CD4-positive, CD25-positive, alpha-beta regulatory T cell (primary cell): Measurements from ENCODE around the gene KLHL34. TPM values are rescaled to one million over a fixed set of nuclear protein-coding genes. Genes with fewer than 3 reads are reported as not detected.
A peak's percentile ranks its signal among the peaks of the same experiment; 100 is the strongest.

Experiments used
- ATAC-seq, 2 donors: fragments of 150-1000 bp; cut with Tn5 transposase; one replicate each; pipeline ENCODE4 v1.10.0; 2021; ENCODE audit warnings: low read depth in 2 of 2, moderate number of reproducible peaks in 2 of 2, moderate library complexity in 1 of 2
- DNase-seq, 3 donors: peaks; one replicate each; pipeline versions ENCODE4 v3.0.0 to v3.0.0-alpha.2; 2012 to 2022; ENCODE audit warnings: mixed read lengths in 1 of 3
- H3K27ac ChIP-seq: one replicate; pipeline ENCODE4 v1.7.0; 2013; ENCODE audit warnings: mild to moderate bottlenecking, low read length; ENCODE audit not compliant: insufficient read depth, poor library complexity, severe bottlenecking
- H3K27me3 ChIP-seq: one replicate; pipeline ENCODE4 v1.7.0; 2013; ENCODE audit warnings: low read length; ENCODE audit not compliant: control insufficient read depth, insufficient read depth
- H3K36me3 ChIP-seq: one replicate; pipeline ENCODE4 v1.7.0; 2013; ENCODE audit warnings: mild to moderate bottlenecking, low read length, moderate library complexity; ENCODE audit not compliant: control insufficient read depth, insufficient read depth
- H3K4me1 ChIP-seq: 2 replicates; pipeline ENCODE4 v1.7.0; 2013; ENCODE audit warnings: mild to moderate bottlenecking, low read length; ENCODE audit not compliant: insufficient read depth, control insufficient read depth, poor library complexity, severe bottlenecking
- H3K4me3 ChIP-seq: one replicate; pipeline ENCODE4 v1.7.0; 2013; ENCODE audit warnings: low read depth, mild to moderate bottlenecking, low read length, moderate library complexity
- H3K9me3 ChIP-seq, 2 experiments: 1 replicate in 1 of 2; 2 replicates in 1 of 2; pipeline ENCODE4 v1.7.0; 2013; ENCODE audit warnings: low read length in 2 of 2, mild to moderate bottlenecking in 1 of 2, moderate library complexity in 1 of 2; ENCODE audit not compliant: control insufficient read depth in 2 of 2
- H3K27ac Mint-ChIP-seq, 3 donors: one replicate each; pipeline ENCODE4 v1.8.0; 2020 to 2022; ENCODE audit warnings: mild to moderate bottlenecking in 3 of 3, mixed read lengths in 3 of 3, moderate library complexity in 2 of 3
- H3K27me3 Mint-ChIP-seq: one replicate; pipeline ENCODE4 v1.8.0; 2022; ENCODE audit warnings: mild to moderate bottlenecking, mixed read lengths
- H3K36me3 Mint-ChIP-seq: one replicate; pipeline ENCODE4 v1.8.0; 2020; ENCODE audit warnings: mixed read lengths
- H3K4me1 Mint-ChIP-seq, 4 donors: one replicate each; pipeline ENCODE4 v1.8.0; 2020 to 2022; ENCODE audit warnings: mixed read lengths in 4 of 4, mild to moderate bottlenecking in 1 of 4
- H3K4me3 Mint-ChIP-seq, 4 donors: one replicate each; pipeline ENCODE4 v1.8.0; 2020 to 2022; ENCODE audit warnings: mild to moderate bottlenecking in 4 of 4, mixed read lengths in 4 of 4, moderate library complexity in 3 of 4
- H3K9me3 Mint-ChIP-seq, 7 donors: one replicate each; pipeline ENCODE4 v1.8.0; 2020 to 2022; ENCODE audit warnings: mixed read lengths in 7 of 7, mild to moderate bottlenecking in 3 of 7, moderate library complexity in 2 of 7
- polyA plus RNA-seq, 4 donors: library from polyadenylated mRNA; unstranded; fragments of 300-500 nt; fragmentation: Illumina TruSeq; gene quantifications; one replicate each; pipeline ENCODE4 v1.2.3, GENCODE V29; 2021
- total RNA-seq: library from RNA; stranded (reverse); gene quantifications from one replicate; pipeline ENCODE4 v1.2.3, GENCODE V29; 2022

KLHL34 gene
- total and polyA plus RNA-seq, 5 donors from 2014 or later: 0.89 to 4.3 (median 3.4) TPM

DNA sequence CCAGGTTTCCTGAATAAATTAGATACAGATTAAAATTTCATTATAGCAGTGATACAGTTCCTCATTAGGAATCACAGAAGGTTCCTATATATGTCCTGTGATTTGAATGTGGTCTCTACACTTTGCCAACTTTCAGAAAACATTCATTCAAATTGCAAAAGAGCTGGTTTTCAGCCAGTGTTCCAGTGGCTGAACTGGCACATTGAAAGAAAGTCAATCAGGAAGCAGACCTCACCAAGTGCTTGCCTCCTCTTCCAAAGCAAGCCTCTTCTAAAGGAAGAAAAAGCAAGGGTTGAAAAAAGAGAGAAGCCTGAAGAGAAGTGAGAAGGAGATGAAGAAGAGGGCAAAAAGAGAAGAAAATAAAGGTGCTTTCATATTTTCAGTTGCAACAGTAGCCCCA lies 12.7 kb downstream of the KLHL34 start:
- no peaks in the 10 kb centered on the region for H3K9me3 Mint-ChIP-seq
- H3K27me3 Mint-ChIP-seq: no peaks in the 10 kb centered on the region
- no peak overlapping the region for H3K4me3 Mint-ChIP-seq
- H3K36me3 Mint-ChIP-seq: peaks cover 8% of the 10 kb centered on the region
- Histone ChIP-seq H3K27me3 (no peaks in the 10 kb centered on the region), H3K36me3 (no peaks in the 10 kb centered on the region), H3K4me1 (no peaks in the 10 kb centered on the region), H3K27ac (no peak overlapping the region), H3K4me3 (no peak overlapping the region), H3K9me3 (no peaks in the 10 kb centered on the region)
- DNase-seq: no peak
- H3K27ac Mint-ChIP-seq: peak overlapping the region in 1 of 3 donors; percentile 78
- ATAC-seq: no peak
- H3K4me1 Mint-ChIP-seq: no peaks in the 10 kb centered on the region

DNA sequence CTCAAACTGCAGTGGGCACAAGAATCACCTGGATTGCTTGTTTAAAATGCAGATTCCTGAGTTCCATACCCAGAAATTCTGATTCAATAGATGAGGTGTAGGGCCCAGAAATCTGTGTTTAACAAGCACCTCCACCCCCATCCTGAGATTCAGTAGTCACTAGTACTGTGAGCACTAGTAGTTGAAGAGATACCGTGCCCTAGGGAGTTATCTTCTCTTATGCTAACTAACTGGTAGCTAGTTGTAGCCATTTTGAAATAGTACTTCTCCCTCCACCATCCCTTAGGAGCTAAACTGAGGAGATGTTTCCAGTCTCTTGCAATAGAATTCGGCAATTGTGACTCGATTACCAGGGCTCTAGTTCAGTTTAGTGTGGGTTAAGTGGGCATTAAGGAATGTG lies 18.4 kb downstream of the KLHL34 start:
- ATAC-seq: no peak
- Histone ChIP-seq H3K27ac (no peak overlapping the region), H3K27me3 (no peaks in the 10 kb centered on the region), H3K36me3 (no peaks in the 10 kb centered on the region), H3K9me3 (no peaks in the 10 kb centered on the region), H3K4me3 (no peak overlapping the region), H3K4me1 (no peaks in the 10 kb centered on the region)
- no peak for DNase-seq
- H3K4me3 Mint-ChIP-seq: no peak overlapping the region
- no peaks in the 10 kb centered on the region for H3K9me3 Mint-ChIP-seq
- no peaks in the 10 kb centered on the region for H3K4me1 Mint-ChIP-seq
- no peaks in the 10 kb centered on the region for H3K27me3 Mint-ChIP-seq
- no peaks in the 10 kb centered on the region for H3K36me3 Mint-ChIP-seq
- no peak overlapping the region for H3K27ac Mint-ChIP-seq

DNA sequence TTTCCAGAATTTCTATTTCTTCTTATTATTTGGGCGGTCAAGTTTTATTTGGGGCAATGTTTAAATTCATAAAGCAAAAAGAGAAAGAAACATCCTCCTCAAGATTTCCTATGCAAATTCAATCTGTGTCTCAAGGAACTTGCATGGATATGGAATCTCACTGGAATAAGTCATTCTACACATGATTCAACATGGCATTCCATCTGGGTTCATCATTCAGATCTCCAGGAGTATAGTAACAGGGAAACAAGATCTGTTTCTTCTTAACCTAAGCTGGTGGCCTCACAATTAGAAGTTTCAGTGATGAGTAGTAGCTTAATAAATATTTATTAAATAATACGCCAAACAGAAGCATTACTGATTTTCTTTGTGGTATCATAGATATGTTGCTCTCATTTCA lies 19.8 kb downstream of the KLHL34 start:
- Mint-ChIP-seq H3K9me3 (no peaks in the 10 kb centered on the region), H3K27ac (no peak overlapping the region), H3K4me1 (no peaks in the 10 kb centered on the region), H3K36me3 (no peaks in the 10 kb centered on the region), H3K27me3 (no peaks in the 10 kb centered on the region), H3K4me3 (no peak overlapping the region)
- no peaks in the 10 kb centered on the region for H3K4me1 ChIP-seq
- no peaks in the 10 kb centered on the region for H3K27me3 ChIP-seq
- no peaks in the 10 kb centered on the region for H3K36me3 ChIP-seq
- H3K27ac ChIP-seq: no peak overlapping the region
- DNase-seq (no peak), ATAC-seq (no peak)
- no peaks in the 10 kb centered on the region for H3K9me3 ChIP-seq
- H3K4me3 ChIP-seq: no peak overlapping the region

DNA sequence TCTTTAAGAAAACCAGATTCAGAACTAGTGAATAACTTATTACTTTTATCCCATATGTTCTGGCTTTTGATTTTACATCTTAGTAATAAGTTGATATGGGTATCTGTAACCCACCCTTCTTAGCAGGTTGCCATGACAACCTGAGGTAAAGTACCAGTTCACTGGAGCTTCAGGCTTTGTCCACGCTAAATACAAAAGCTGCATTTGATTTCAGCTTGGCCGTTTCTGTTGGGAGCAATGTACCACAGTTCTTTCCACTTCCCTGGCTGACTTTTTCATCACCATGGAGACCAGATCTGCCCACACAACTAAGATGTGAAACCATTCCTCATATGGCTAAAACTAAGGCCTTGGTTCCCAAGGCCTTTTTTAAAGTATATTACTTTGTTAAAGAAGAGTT lies 26.1 kb downstream of the KLHL34 start:
- Histone ChIP-seq H3K27me3 (no peaks in the 10 kb centered on the region), H3K4me1 (no peaks in the 10 kb centered on the region), H3K27ac (no peak overlapping the region), H3K4me3 (no peak overlapping the region), H3K36me3 (no peaks in the 10 kb centered on the region), H3K9me3 (no peaks in the 10 kb centered on the region)
- H3K4me3 Mint-ChIP-seq: no peak overlapping the region
- peaks cover 0 to 6% (median 2%) of the 10 kb centered on the region in 4 donors for H3K4me1 Mint-ChIP-seq
- ATAC-seq (no peak), DNase-seq (no peak)
- H3K27ac Mint-ChIP-seq: no peak overlapping the region
- no peaks in the 10 kb centered on the region for H3K27me3 Mint-ChIP-seq
- H3K9me3 Mint-ChIP-seq: peaks cover 0 to 4% (median 0%) of the 10 kb centered on the region in 7 donors
- H3K36me3 Mint-ChIP-seq: peaks cover 4% of the 10 kb centered on the region

DNA sequence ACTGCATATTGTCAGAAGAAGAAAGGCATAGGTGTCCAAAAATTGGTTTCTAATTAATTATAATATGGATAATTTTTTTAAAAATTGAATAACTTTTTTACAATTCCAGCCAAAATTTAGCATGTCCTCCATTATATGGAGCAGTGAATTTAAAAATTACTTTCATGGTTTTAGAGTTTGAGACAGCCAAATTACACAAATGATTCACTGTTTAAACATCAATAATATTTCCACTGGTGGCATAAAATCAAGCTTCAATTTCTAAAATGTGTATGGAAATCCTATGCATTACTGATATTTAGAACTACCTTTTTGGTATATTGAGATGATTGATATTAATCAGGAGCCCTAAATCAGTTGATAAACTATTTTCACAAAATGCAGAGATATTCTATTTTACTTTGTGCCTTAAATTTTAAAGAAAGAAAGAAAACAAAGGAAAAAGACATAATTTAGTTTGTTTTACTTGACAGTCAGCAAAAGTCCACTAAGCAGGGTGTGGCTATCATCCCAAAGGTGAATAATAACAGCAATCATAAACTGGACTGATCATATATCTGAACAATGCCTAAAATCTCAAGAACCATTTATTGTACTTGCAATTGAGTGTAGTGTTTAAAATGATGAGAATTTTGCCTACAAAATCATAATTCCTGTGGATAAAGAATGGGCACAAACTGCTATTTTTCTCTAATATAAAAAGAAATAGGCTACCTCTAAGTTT lies 34.2 kb downstream of the KLHL34 start:
- H3K27me3 Mint-ChIP-seq: no peaks in the 10 kb centered on the region

DNA sequence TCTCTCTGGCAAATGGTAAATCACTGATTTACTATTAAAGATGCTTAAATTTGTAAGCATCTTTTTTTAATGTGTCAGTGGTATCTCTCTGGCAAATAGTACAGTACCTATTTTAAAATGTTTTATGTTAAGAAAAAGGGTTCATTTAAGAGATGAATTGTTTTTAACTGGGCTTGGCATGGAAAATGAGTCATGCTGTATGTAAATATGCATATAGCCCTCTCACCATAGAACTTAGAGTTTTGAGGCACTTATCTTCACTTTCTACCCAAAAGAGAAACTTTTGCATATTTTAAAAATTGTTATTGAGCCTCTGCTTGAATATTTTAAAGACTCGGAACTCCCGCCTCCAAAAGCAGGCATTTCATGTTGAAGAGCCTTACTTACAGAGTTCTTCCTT lies 37.9 kb downstream of the KLHL34 start:
- H3K27me3 Mint-ChIP-seq: no peaks in the 10 kb centered on the region
- no peak for ATAC-seq
- Histone ChIP-seq H3K27me3 (no peaks in the 10 kb centered on the region), H3K4me1 (no peaks in the 10 kb centered on the region), H3K4me3 (no peak overlapping the region), H3K9me3 (no peaks in the 10 kb centered on the region), H3K36me3 (no peaks in the 10 kb centered on the region), H3K27ac (no peak overlapping the region)
- no peak overlapping the region for H3K27ac Mint-ChIP-seq
- H3K4me3 Mint-ChIP-seq: no peak overlapping the region
- peaks cover 0 to 1% (median 0%) of the 10 kb centered on the region in 7 donors for H3K9me3 Mint-ChIP-seq
- H3K36me3 Mint-ChIP-seq: no peaks in the 10 kb centered on the region
- no peak for DNase-seq
- H3K4me1 Mint-ChIP-seq: peaks cover 0 to 5% (median 0%) of the 10 kb centered on the region in 4 donors

More for the DNA sequence above, 34.2 kb downstream of the KLHL34 start:
- DNase-seq (no peak), ATAC-seq (no peak)
- H3K36me3 Mint-ChIP-seq: peaks cover 14% of the 10 kb centered on the region
- H3K4me1 Mint-ChIP-seq: peaks cover 0 to 10% (median under 1%) of the 10 kb centered on the region in 4 donors
- Histone ChIP-seq H3K4me3 (no peak overlapping the region), H3K4me1 (no peaks in the 10 kb centered on the region), H3K9me3 (no peaks in the 10 kb centered on the region), H3K27ac (no peak overlapping the region), H3K27me3 (no peaks in the 10 kb centered on the region), H3K36me3 (no peaks in the 10 kb centered on the region)
- H3K4me3 Mint-ChIP-seq: no peak overlapping the region
- H3K9me3 Mint-ChIP-seq: peaks cover 0 to 6% (median 3%) of the 10 kb centered on the region in 7 donors
- no peak overlapping the region for H3K27ac Mint-ChIP-seq

DNA sequence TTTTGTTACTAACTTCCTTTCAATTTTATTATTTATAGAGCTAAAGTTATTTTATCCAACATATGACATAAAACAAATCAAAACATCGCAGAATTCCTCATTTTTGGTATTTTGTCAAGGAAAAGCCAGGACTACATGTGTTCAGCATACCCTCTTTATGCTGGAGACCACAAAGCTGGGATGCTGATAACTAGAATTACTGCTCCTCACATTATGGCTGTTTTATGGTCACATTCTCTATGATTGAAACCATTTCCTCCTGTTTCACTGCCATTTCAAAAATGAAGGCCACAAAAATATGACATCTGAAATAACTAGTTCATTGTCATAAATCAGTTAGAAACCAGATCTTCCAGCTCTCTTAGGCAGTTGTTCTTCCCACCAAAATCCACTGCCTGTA lies 41.7 kb downstream of the KLHL34 start:
- no peaks in the 10 kb centered on the region for H3K36me3 Mint-ChIP-seq
- no peak overlapping the region for H3K27ac Mint-ChIP-seq
- ATAC-seq (no peak), DNase-seq (no peak)
- no peaks in the 10 kb centered on the region for H3K4me1 ChIP-seq
- no peak overlapping the region for H3K27ac ChIP-seq
- no peaks in the 10 kb centered on the region for H3K36me3 ChIP-seq
- no peaks in the 10 kb centered on the region for H3K27me3 ChIP-seq
- peaks cover 0 to 1% (median 0%) of the 10 kb centered on the region in 7 donors for H3K9me3 Mint-ChIP-seq
- no peak overlapping the region for H3K4me3 Mint-ChIP-seq
- H3K27me3 Mint-ChIP-seq: no peaks in the 10 kb centered on the region
- H3K4me3 ChIP-seq: no peak overlapping the region
- H3K9me3 ChIP-seq: no peaks in the 10 kb centered on the region
- H3K4me1 Mint-ChIP-seq: peaks cover 0 to 8% (median 0%) of the 10 kb centered on the region in 4 donors

DNA sequence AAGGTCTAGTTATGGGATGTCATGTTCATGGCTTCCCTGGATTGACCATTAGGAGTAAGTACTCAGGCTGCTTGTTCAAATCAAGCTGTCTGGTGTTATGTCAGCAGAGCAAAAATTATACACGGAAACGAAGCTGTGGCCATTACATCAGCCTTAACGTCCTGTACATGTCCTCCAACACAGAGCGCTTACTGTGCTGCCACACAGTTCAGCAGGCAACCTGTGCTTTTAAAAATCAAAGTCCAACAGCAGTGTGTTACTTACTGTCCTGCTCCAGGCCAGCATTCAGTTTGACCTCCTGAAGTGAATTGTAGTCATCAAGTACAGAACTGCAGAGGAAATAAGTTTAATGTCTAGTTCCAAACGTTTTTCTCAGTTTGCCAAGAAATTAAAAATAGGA lies 46.0 kb downstream of the KLHL34 start:
- Histone ChIP-seq H3K4me1 (no peaks in the 10 kb centered on the region), H3K27me3 (no peaks in the 10 kb centered on the region), H3K4me3 (no peak overlapping the region), H3K9me3 (no peaks in the 10 kb centered on the region), H3K27ac (no peak overlapping the region), H3K36me3 (peaks cover 3% of the 10 kb centered on the region)
- Mint-ChIP-seq H3K36me3 (peaks cover 18% of the 10 kb centered on the region), H3K27me3 (no peaks in the 10 kb centered on the region), H3K9me3 (peaks cover 0 to 3% (median 0%) of the 10 kb centered on the region in 7 donors), H3K4me1 (peaks cover 0 to 5% (median 0%) of the 10 kb centered on the region in 4 donors), H3K4me3 (no peak overlapping the region), H3K27ac (peak overlapping the region in 1 of 3 donors; percentile 31)
- no peak for ATAC-seq
- DNase-seq: no peak
